Measurements from ENCODE around the gene MMP15.

DNA sequence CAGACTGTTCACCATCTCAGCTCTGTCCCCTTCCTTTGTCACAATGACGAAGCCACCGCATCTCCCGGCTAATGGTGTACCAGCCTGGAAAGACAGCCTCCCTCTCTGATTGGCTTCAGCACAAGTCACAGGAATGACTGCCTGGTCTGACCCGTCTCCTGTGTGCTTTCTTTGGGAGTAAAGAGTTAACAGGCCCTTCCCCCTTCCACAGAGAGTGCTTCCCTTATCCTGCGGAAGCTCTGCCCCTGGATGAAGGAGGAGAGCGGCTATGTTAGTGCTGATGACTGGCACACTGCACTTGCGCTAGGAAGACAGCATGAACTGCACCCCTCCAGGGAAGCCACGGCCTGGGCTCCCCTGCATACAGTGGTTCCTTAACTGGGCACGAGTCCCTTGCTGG lies 13.1 kb upstream of the MMP15 start:
- TF ChIP-seq, protein P1, sequence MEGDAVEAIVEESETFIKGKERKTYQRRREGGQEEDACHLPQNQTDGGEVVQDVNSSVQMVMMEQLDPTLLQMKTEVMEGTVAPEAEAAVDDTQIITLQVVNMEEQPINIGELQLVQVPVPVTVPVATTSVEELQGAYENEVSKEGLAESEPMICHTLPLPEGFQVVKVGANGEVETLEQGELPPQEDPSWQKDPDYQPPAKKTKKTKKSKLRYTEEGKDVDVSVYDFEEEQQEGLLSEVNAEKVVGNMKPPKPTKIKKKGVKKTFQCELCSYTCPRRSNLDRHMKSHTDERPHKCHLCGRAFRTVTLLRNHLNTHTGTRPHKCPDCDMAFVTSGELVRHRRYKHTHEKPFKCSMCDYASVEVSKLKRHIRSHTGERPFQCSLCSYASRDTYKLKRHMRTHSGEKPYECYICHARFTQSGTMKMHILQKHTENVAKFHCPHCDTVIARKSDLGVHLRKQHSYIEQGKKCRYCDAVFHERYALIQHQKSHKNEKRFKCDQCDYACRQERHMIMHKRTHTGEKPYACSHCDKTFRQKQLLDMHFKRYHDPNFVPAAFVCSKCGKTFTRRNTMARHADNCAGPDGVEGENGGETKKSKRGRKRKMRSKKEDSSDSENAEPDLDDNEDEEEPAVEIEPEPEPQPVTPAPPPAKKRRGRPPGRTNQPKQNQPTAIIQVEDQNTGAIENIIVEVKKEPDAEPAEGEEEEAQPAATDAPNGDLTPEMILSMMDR (optimal IDR thresholded peaks at IDR 0.05 in 1 of 3, IDR thresholded peaks at IDR 0.05 in 1 of 3, conservative IDR thresholded peaks at IDR 0.05 in 1 of 3; ENCODE audit: extremely low read depth in 1 of 3, insufficient read depth in 2 of 3, low read length in 3 of 3) = no peak
- no peak for TF ChIP-seq EZH2 (IDR thresholded peaks at IDR 0.05; ENCODE audit: low read length)

Data from keratinocyte (primary cell).